IMR-90 (cell line): ENCODE data around the gene IBA57. TPM values are rescaled to one million over a fixed set of nuclear protein-coding genes. Genes with fewer than 3 reads are reported as not detected.

ENCODE experiments used
- ATAC-seq: fragments of 200-7000 bp; cut with Tn5 transposase; 2 replicates; pipeline ENCODE4 v1.9.1; 2020; ENCODE audit warnings: low read depth, mild to moderate bottlenecking, moderate library complexity
- BruUV-seq: library from RNA; stranded (reverse); fragments of 400-500 nt; replicated peaks from 2 replicates; lab custom pipeline; 2021; lab: Mats Ljungman, UMichigan
- CTCF ChIA-PET: fragments of 300-600 bp; formaldehyde crosslinking; extraction: SDS; loops from one replicate; lab custom pipeline; 2021; ENCODE audit warnings: antibody characterized with exemption; lab: Yijun Ruan, JAX
- POLR2A ChIA-PET: fragments of 300-600 bp; sonication (Branson Sonifier 250); formaldehyde crosslinking; loops from one replicate; lab custom pipeline; 2022; ENCODE audit warnings: antibody characterized with exemption; ENCODE audit not compliant: unreplicated experiment; lab: Charles Lee
- DNase-seq: peaks from one replicate; pipeline ENCODE4 v3.0.0; 2013
- H2AFZ ChIP-seq: replicated peaks from 2 replicates; pipeline ENCODE3; 2013; ENCODE audit warnings: low read length, mild to moderate bottlenecking; ENCODE audit not compliant: poor library complexity
- H2AK5ac ChIP-seq: 2 replicates; pipeline ENCODE4 v1.6.1; 2013; ENCODE audit warnings: low read depth, low read length, inconsistent platforms
- H2AK9ac ChIP-seq: replicated peaks from 2 replicates; pipeline ENCODE3; 2013; ENCODE audit warnings: mild to moderate bottlenecking, low read depth, low read length, moderate library complexity; ENCODE audit not compliant: poor library complexity
- H2BK120ac ChIP-seq: 2 replicates; pipeline ENCODE4 v1.6.1; 2013; ENCODE audit warnings: low read depth, low read length, inconsistent platforms
- H2BK15ac ChIP-seq: 3 replicates; pipeline ENCODE4 v1.6.1; 2013; ENCODE audit warnings: low read depth, low read length, inconsistent platforms
- H2BK20ac ChIP-seq: 2 replicates; pipeline ENCODE4 v1.6.1; 2013; ENCODE audit warnings: low read depth, mild to moderate bottlenecking, inconsistent platforms, low read length, moderate library complexity
- H2BK5ac ChIP-seq: 2 replicates; pipeline ENCODE4 v1.6.1; 2013; ENCODE audit warnings: mild to moderate bottlenecking, low read depth, low read length, inconsistent platforms; ENCODE audit not compliant: poor library complexity, severe bottlenecking
- H3K14ac ChIP-seq: replicated peaks from 2 replicates; pipeline ENCODE4 v1.6.1; 2013; ENCODE audit warnings: low read depth, low read length, inconsistent platforms
- H3K18ac ChIP-seq: 2 replicates; pipeline ENCODE4 v1.6.1; 2013; ENCODE audit warnings: low read depth, low read length, control low read depth
- H3K23ac ChIP-seq: 2 replicates; pipeline ENCODE4 v1.6.1; 2013; ENCODE audit warnings: low read depth, low read length, inconsistent platforms
- H3K27ac ChIP-seq: 2 replicates; pipeline ENCODE4 v1.5.1; 2013; ENCODE audit warnings: mild to moderate bottlenecking, control low read depth, low read length; ENCODE audit not compliant: insufficient read depth
- H3K27me3 ChIP-seq: 2 replicates; pipeline ENCODE4 v1.6.1; 2013; ENCODE audit warnings: low read length; ENCODE audit not compliant: control insufficient read depth, insufficient read depth
- H3K36me3 ChIP-seq: 2 replicates; pipeline ENCODE4 v1.6.1; 2013; ENCODE audit warnings: low read length, mixed read lengths; ENCODE audit not compliant: control insufficient read depth, insufficient read depth
- H3K4ac ChIP-seq: 2 replicates; pipeline ENCODE4 v1.6.1; 2013; ENCODE audit warnings: low read depth, low read length, inconsistent platforms
- H3K4me1 ChIP-seq: 2 replicates; pipeline ENCODE4 v1.6.1; 2013; ENCODE audit warnings: low read length, mixed read lengths; ENCODE audit not compliant: control insufficient read depth, insufficient read depth
- H3K4me2 ChIP-seq: 2 replicates; pipeline ENCODE4 v1.6.1; 2013; ENCODE audit warnings: low read depth, mild to moderate bottlenecking, control low read depth, low read length, moderate library complexity
- H3K4me3 ChIP-seq: 2 replicates; pipeline ENCODE4 v1.5.1; 2013; ENCODE audit warnings: low read depth, mild to moderate bottlenecking, control low read depth, low read length, moderate library complexity; ENCODE audit not compliant: insufficient read depth
- H3K56ac ChIP-seq: 2 replicates; pipeline ENCODE4 v1.6.1; 2013; ENCODE audit warnings: low read length, inconsistent platforms; ENCODE audit not compliant: insufficient read depth; ENCODE audit errors: extremely low read depth
- H3K79me1 ChIP-seq, 2 experiments: 2 replicates each; pipeline ENCODE4 v1.6.1; 2013; ENCODE audit warnings: low read length in 2 of 2, inconsistent platforms in 1 of 2, low read depth in 1 of 2
- H3K9ac ChIP-seq: 2 replicates; pipeline ENCODE4 v1.6.1; 2013; ENCODE audit warnings: low read depth, low read length, control low read depth
- H3K9me1 ChIP-seq: 2 replicates; pipeline ENCODE4 v1.6.1; 2013; ENCODE audit warnings: low read length, inconsistent platforms; ENCODE audit not compliant: insufficient read depth
- H3K9me3 ChIP-seq: 2 replicates; pipeline ENCODE4 v1.6.1; 2013; ENCODE audit warnings: low read length; ENCODE audit not compliant: control insufficient read depth, insufficient read depth
- H4K20me1 ChIP-seq: 2 replicates; pipeline ENCODE4 v1.6.1; 2013; ENCODE audit warnings: low read length, inconsistent platforms; ENCODE audit not compliant: insufficient read depth
- H4K5ac ChIP-seq: 2 replicates; pipeline ENCODE4 v1.6.1; 2013; ENCODE audit warnings: mild to moderate bottlenecking, low read depth, low read length, control low read depth
- H4K8ac ChIP-seq, 2 experiments: 2 replicates each; pipeline ENCODE4 v1.6.1; 2013; ENCODE audit warnings: low read depth in 2 of 2, low read length in 2 of 2, control low read depth in 1 of 2, inconsistent platforms in 1 of 2
- H4K91ac ChIP-seq: 2 replicates; pipeline ENCODE4 v1.6.1; 2013; ENCODE audit warnings: low read depth, low read length, inconsistent platforms; ENCODE audit not compliant: insufficient read depth
- CHD1 ChIP-seq: IDR thresholded peaks from 2 replicates; pipeline ENCODE4 v1.6.1; 2012; ENCODE audit warnings: low read depth, low read length, improper control_type of control experiment
- FOS ChIP-seq: fragments of 150-350 bp; IDR thresholded peaks from 2 replicates; pipeline ENCODE4 v1.6.1; 2016; ENCODE audit warnings: low read depth, low read length
- MAZ ChIP-seq: IDR thresholded peaks from 2 replicates; pipeline ENCODE4 v1.6.1; 2012; ENCODE audit warnings: low read depth, mild to moderate bottlenecking, low read length, improper control_type of control experiment, moderate library complexity, borderline replicate concordance
- POLR2A ChIP-seq: IDR thresholded peaks from 2 replicates; pipeline ENCODE4 v1.6.1; 2012; ENCODE audit warnings: mild to moderate bottlenecking, low read depth, low read length
- WGBS, 2 experiments: methylation state at CpG; one replicate each; pipeline versions ENCODE4 v1.1.5 to v1.1.7; 2013; ENCODE audit warnings: missing lambda C conversion rate in 2 of 2; ENCODE audit not compliant: insufficient read length in 1 of 2; ENCODE audit errors: extremely low coverage in 2 of 2; 5-methylcytosine and 5-hydroxymethylcytosine counted together
- dilution Hi-C: fragments of 300-500 bp; cut with HindIII; formaldehyde crosslinking; loops from one replicate; pipeline ENCODE4 v1.14.3; 2018; ENCODE audit warnings: low sequenced_read_pairs; ENCODE audit not compliant: unreplicated experiment
- in situ Hi-C: fragments of 300-500 bp; cut with MboI; formaldehyde crosslinking; loops from 3 replicates; pipeline ENCODE4 v1.14.3; 2019; ENCODE audit warnings: low sequenced_read_pairs, inconsistent platforms, mixed read lengths
- intact Hi-C: fragments of 100-400 bp; cut with micrococcal nuclease; formaldehyde crosslinking; loops from 2 replicates; pipeline ENCODE4 v1.10.0; 2022
- polyA plus RNA-seq, 3 experiments: library from polyadenylated mRNA; depleted of rRNA; stranded (reverse); fragments of >200 nt; gene quantifications; 2 replicates each; pipeline ENCODE4 v1.2.3, GENCODE V29; 2012; ENCODE audit warnings: low replicate concordance in 1 of 3
- total RNA-seq: library from RNA; depleted of rRNA; stranded (reverse); fragments of >200 nt; gene quantifications from 2 replicates; pipeline ENCODE4 v1.2.3, GENCODE V29; 2012

IBA57 gene
- total and polyA plus RNA-seq, 2 of the 4 experiments (the other 2 are of a cell fraction) = 2.0 to 2.6 TPM

DNA sequence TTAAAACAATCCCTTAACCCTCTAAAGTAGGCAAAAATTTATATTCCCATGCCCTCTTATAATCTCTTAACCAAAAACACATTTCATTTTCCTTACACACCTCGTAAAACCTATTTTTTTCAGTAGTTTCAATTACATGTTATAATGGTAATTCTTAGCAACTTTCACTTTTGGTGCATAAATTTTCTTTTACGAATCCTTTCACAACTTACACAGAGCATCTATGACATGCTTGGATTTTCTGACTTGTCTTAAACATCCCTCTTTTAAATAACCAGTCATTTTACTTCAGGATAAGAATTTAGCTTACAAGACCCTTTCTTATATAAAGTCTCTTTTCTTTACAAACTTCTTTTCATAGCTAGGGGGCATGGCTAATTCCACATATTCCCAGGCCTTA is 47.6 kb upstream of the IBA57 start:
- Histone ChIP-seq H3K9me1 (no peaks in the 10 kb centered on the region), H4K91ac (no peak overlapping the region), H3K4me1 (peaks cover 2% of the 10 kb centered on the region; the same call in 1 of the 2 replicates), H2BK5ac (no peak overlapping the region), H2BK15ac (no peak overlapping the region), H3K9ac (no peak overlapping the region), H3K27ac (no peak overlapping the region), H2BK20ac (no peak overlapping the region), H2AK5ac (no peak overlapping the region), H4K8ac (no peak overlapping the region), H3K79me1 (no peaks in the 10 kb centered on the region), H3K4me2 (no peak overlapping the region), H3K14ac (no peak overlapping the region), H3K4ac (no peak overlapping the region), H3K56ac (no peak overlapping the region), H4K20me1 (no peaks in the 10 kb centered on the region), H2AFZ (no peak overlapping the region), H3K23ac (no peak overlapping the region), H3K4me3 (no peak overlapping the region), H3K36me3 (no peaks in the 10 kb centered on the region), H3K27me3 (peaks cover 8% of the 10 kb centered on the region), H3K9me3 (no peaks in the 10 kb centered on the region), H2BK120ac (no peak overlapping the region), H2AK9ac (no peak overlapping the region), H3K18ac (no peak overlapping the region), H4K5ac (no peak overlapping the region)
- dilution Hi-C loops = no loop called here
- POLR2A ChIA-PET = no interaction called here
- ATAC-seq (no peak), DNase-seq (no peak)
- intact Hi-C loops = no loop called here
- in situ Hi-C loops = no loop called here
- CTCF ChIA-PET = no interaction called here
- TF ChIP-seq FOS (no peak), CHD1 (no peak), MAZ (no peak), POLR2A (no peak)
- WGBS, 2 experiments = 93% methylated on average over 1 of the region's 2 CpGs; no CpG with 5 or more reads in 1 of the 2 experiments
- BruUV-seq = no TSS peak
